Lower leg skin (tissue), 3 donors: ENCODE measurements around the gene MKLN1.

Source experiments
- POLR2A ChIP-seq, 2 donors: fragments of 450-650 bp; IDR thresholded peaks; one replicate each; pipeline ENCODE4 v1.6.1; 2016 to 2017; ENCODE audit warnings: antibody characterized with exemption in 2 of 2, mild to moderate bottlenecking in 1 of 2, moderate library complexity in 1 of 2
- TF ChIP-seq, protein P1 (sequence below), 3 donors: fragments of 450-650 bp; IDR thresholded peaks; one replicate each; pipeline ENCODE4 v1.5.1; 2016; ENCODE audit warnings: antibody characterized with exemption in 3 of 3, mild to moderate bottlenecking in 3 of 3, moderate library complexity in 2 of 3

DNA sequence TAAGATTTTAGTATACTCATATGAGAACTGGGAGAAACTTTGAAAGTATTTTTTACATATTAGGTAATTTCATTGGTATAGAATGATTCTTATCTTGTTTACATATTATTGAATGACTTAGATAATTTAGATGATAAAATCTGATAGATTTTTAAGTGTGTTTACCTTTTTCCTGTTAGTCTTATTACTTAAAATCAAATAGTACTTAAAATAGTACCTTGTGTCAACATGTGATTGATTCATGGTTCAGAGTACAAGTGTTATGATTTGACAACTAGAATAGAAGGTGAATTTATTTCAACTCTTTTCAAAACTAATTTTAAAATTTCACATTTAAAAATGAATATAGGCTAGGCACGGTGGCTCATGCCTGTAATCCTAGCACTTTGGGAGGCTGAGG is 4.1 kb downstream of the MKLN1 start:
- TF ChIP-seq, protein P1, sequence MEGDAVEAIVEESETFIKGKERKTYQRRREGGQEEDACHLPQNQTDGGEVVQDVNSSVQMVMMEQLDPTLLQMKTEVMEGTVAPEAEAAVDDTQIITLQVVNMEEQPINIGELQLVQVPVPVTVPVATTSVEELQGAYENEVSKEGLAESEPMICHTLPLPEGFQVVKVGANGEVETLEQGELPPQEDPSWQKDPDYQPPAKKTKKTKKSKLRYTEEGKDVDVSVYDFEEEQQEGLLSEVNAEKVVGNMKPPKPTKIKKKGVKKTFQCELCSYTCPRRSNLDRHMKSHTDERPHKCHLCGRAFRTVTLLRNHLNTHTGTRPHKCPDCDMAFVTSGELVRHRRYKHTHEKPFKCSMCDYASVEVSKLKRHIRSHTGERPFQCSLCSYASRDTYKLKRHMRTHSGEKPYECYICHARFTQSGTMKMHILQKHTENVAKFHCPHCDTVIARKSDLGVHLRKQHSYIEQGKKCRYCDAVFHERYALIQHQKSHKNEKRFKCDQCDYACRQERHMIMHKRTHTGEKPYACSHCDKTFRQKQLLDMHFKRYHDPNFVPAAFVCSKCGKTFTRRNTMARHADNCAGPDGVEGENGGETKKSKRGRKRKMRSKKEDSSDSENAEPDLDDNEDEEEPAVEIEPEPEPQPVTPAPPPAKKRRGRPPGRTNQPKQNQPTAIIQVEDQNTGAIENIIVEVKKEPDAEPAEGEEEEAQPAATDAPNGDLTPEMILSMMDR (IDR thresholded peaks at IDR 0.05), result no peak
- no peak for TF ChIP-seq POLR2A (IDR thresholded peaks at IDR 0.05)
